Stimulated activated CD4-positive, alpha-beta T cell treated with anti-CD3 and anti-CD28 coated beads, TNF-alpha, amount 100 ng/mL, for 4 hours (primary cell): ENCODE measurements around the gene NUDT4B.
"Not testable (repeated sequence)": the region's sequence is repeated elsewhere in the genome, so short reads cannot be mapped to it uniquely, and the experiment has no call there.

ENCODE experiments used
- DNase-seq, 3 experiments: peaks; one replicate each; pipeline ENCODE4 v3.0.0-alpha.2; 2020; ENCODE audit warnings: low read depth in 3 of 3

NUDT4B gene

GRCh38 chr1:148748563-148749334, at the start of gene NUDT4B:
TSS of gene NUDT4B (plus strand) at chr1:148748774. CDS start at chr1:148748953, 179 bp downstream.
- DNase-seq = not testable (repeated sequence)

- DNase-seq = not testable (repeated sequence)
Measured at GRCh38 chr1:148699357-148699756, 49.2 kb upstream of the NUDT4B start.

- not testable (repeated sequence) for DNase-seq
Measured at GRCh38 chr1:148702242-148702641, 46.3 kb upstream of the NUDT4B start.

GRCh38 chr1:148703973-148704591, 44.5 kb upstream of the NUDT4B start:
- not testable (repeated sequence) for DNase-seq

- not testable (repeated sequence) for DNase-seq
Measured at GRCh38 chr1:148705316-148705948, 43.1 kb upstream of the NUDT4B start.

DNA sequence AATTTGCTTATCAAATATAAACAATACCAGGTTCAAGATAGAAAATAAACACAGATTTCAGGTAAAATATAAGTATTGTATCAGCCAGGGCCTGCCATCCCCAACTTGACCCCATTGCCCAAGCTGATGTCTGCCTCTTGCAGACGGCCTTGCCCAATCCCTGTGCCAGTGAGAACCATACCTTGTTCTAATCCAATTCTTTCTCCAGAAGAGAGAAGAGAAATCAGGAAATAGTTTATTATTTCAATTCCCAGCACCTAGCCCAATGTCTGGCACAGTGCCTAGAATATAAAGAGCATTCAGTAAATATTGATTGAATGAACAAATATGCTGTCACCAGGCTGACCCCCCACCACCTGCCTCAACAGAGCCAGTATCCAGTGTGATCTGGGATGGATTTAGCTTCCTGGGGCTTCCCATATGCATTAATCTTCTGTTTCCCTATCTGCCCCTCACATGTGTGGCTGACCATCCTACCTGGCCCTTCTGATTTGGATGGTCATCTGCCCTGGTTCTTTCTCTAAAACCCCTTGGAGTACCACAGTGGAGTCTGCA, 39.7 kb upstream of the NUDT4B start:
- DNase-seq = not testable (repeated sequence)

DNA sequence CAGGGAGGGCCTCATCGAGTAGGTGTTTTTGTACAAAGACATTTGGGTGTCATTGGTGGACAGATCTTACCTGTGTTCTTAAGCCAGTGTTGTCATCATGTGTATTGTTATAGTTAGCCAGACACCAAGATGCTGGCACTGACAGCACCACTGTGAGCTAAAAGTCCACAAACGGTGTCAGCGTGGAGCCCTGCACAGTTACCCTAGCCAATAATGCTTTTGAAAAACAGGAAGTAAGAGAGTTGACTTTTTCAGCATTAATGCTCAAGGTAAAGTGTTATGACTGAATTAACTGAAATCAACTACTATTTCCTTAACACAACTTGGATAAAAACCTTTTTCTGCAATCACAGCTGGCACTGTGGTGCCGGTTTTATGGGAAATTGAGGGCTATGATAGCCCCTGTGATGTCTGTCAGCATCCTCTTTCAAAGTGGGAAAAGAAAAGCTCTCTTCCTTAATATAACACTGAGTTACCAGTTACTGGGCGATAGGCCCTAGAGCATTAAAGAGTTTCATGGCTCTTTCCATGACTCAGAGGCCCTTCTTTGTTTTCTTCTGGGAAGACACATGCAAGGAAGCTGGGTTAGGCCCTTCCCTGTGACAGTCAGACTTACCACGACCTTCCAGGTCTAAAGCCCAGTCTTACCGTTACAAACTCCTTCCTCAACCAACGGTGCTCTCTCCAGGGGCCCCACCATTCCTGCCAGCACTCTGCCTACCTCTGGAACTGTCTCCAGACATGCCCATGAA, 37.6 kb upstream of the NUDT4B start:
- DNase-seq = not testable (repeated sequence)

DNA sequence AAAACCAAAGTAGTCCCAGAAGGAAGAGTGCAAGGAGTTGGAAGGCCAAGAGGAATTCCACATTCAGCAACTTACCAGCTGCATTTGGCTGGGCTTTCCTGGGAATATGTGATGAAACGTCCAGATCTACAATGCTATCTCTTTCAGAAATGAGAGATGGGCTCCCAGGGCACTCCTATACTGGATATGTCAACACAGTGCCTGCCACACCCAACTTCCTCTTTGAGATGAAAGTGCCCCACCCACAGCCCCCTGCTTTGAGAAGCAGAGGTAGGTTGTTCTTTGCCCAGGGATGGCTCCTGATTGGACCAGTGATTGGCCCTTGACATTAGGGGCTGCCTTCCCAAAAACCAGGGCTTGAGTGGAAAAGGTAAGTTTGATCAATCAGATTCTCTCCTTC, 36.2 kb upstream of the NUDT4B start:
- not testable (repeated sequence) for DNase-seq

DNA sequence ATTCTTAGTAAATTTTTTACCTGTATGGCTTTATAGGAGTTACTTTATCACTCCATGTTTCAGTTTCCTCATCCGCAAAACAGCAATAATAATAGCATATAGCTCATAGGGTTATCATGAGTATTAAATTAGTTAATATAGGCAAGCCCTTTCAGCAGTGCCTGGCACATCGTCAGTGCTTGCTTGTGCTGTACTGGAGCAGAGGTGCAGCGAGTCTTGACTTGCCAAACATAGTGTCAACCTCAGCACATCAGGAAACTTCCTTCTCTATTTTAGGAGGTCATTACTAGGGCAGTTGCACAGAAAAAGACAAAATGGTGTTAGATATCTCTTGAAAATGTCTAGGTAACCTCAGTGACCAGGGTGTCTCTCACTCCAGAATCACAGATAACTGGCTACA, 33.1 kb upstream of the NUDT4B start:
- DNase-seq = not testable (repeated sequence)

- not testable (repeated sequence) for DNase-seq
Measured at GRCh38 chr1:148716966-148717520, 31.5 kb upstream of the NUDT4B start.

GRCh38 chr1:148720918-148721317, 27.7 kb upstream of the NUDT4B start:
- DNase-seq = not testable (repeated sequence)

GRCh38 chr1:148722758-148723157, 25.8 kb upstream of the NUDT4B start:
- not testable (repeated sequence) for DNase-seq

DNA sequence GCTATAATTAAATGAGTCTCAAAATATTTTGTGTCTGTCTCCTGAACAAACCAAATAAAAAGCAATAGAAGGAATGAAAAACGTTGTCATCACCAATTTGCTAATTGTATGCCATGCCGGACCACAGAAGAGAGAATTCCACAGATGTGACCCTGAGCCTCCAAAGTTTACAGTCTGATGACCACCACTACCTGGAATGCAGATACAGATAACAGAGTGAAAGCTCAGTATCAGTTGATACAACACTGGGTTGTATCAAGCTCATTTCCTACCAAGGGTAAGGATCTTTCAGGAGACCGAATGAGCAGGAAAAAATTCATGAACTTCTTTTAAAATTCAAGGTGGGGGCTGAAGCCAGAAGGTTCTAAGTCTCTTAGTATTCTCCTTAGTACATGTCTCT, 25.1 kb upstream of the NUDT4B start:
- DNase-seq = not testable (repeated sequence)

DNA sequence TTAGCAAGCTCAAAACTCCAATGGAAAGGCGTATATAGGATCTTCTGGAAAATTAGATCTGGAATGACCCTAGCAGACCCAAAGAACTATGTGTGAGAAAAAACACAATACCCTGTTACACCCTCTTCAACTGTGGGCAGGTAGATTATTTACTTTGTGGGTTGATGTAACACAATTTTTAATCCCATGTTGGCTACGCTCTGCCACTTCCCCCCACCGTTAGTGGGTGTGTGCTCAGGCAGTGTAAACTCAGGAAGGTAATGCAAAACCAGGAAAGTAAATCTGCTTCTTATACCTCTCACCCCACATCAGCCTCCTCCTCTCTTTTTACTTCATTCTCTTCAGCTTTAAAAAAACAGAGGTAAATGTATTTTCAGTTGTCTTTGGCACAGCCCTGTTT, 23.7 kb upstream of the NUDT4B start:
- DNase-seq = not testable (repeated sequence)

- not testable (repeated sequence) for DNase-seq
Measured at GRCh38 chr1:148727862-148728261, 20.7 kb upstream of the NUDT4B start.

DNA sequence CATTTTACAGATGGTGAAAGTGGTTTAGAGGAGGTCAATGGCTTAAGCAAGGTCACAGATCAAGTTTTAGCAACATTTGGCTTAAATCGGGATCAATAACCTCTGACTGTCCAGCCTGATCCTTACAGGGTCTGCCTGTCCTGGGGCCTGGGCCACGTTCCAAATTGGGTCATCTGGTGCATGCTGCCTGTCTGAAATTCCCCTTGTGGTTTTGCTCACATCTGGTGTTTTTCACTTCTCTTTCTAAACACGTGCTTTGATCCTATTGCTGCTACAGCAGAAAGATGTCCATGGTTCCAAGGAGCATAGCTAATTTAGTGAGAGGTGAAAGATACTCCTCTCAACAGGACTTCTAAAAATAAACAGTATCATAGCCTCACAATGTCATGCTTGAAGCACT, 19.4 kb upstream of the NUDT4B start:
- DNase-seq = not testable (repeated sequence)

GRCh38 chr1:148729541-148729940, 19.0 kb upstream of the NUDT4B start:
- DNase-seq = not testable (repeated sequence)

GRCh38 chr1:148732277-148732676, 16.3 kb upstream of the NUDT4B start:
- not testable (repeated sequence) for DNase-seq

GRCh38 chr1:148733585-148734310, 14.8 kb upstream of the NUDT4B start:
- not testable (repeated sequence) for DNase-seq

- DNase-seq = not testable (repeated sequence)
Measured at GRCh38 chr1:148734311-148734662, 14.3 kb upstream of the NUDT4B start.

- not testable (repeated sequence) for DNase-seq
Measured at GRCh38 chr1:148735538-148735937, 13.0 kb upstream of the NUDT4B start.
